GM18505 (cell line): ENCODE results near the gene RAP1GAP.

Experiments used
- ATAC-seq: cut with Tn5 transposase; IDR thresholded peaks from one replicate; pipeline ENCODE4 v1.9.1; 2021; ENCODE audit not compliant: unreplicated experiment
- POLR2A ChIP-seq: IDR thresholded peaks from 4 replicates; pipeline ENCODE4 v1.6.1; 2011; ENCODE audit warnings: borderline replicate concordance; ENCODE audit not compliant: insufficient read depth, insufficient read length; ENCODE audit errors: extremely low read depth

The RAP1GAP gene

GRCh38 chr1:21663248-21663950 lies 5.8 kb downstream of the RAP1GAP start:
- TF ChIP-seq POLR2A, result no peak
- no peak for ATAC-seq

GRCh38 chr1:21662426-21663247 lies 6.5 kb downstream of the RAP1GAP start:
- no peak for TF ChIP-seq POLR2A
- ATAC-seq, result no peak

GRCh38 chr1:21661886-21662285 lies 7.3 kb downstream of the RAP1GAP start:
- TF ChIP-seq POLR2A, result no peak
- no peak for ATAC-seq

- TF ChIP-seq POLR2A, result no peak
- no peak for ATAC-seq
Observed at GRCh38 chr1:21659924-21660326, 9.2 kb downstream of the RAP1GAP start.

GRCh38 chr1:21659099-21659923 lies 9.8 kb downstream of the RAP1GAP start:
- TF ChIP-seq POLR2A, result no peak
- no peak for ATAC-seq

GRCh38 chr1:21657456-21658190 lies 11.5 kb downstream of the RAP1GAP start:
- ATAC-seq, result no peak

GRCh38 chr1:21655748-21656147 lies 13.4 kb downstream of the RAP1GAP start:
- no peak for TF ChIP-seq POLR2A
- no peak for ATAC-seq

More at GRCh38 chr1:21657456-21658190, 11.5 kb downstream of the RAP1GAP start:
- TF ChIP-seq POLR2A, result no peak

- no peak for TF ChIP-seq POLR2A
- no peak for ATAC-seq
Observed at GRCh38 chr1:21655259-21655658, 13.9 kb downstream of the RAP1GAP start.

GRCh38 chr1:21654209-21654608 lies 14.9 kb downstream of the RAP1GAP start:
- no peak for ATAC-seq
- no peak for TF ChIP-seq POLR2A

GRCh38 chr1:21653744-21654100 lies 15.4 kb downstream of the RAP1GAP start:
- ATAC-seq, result no peak
- TF ChIP-seq POLR2A, result no peak

- ATAC-seq, result no peak
- TF ChIP-seq POLR2A, result no peak
Observed at GRCh38 chr1:21652937-21653743, 16.0 kb downstream of the RAP1GAP start.

- no peak for TF ChIP-seq POLR2A
- ATAC-seq, result no peak
Observed at GRCh38 chr1:21652101-21652936, 16.8 kb downstream of the RAP1GAP start.
